Thyroid gland (tissue), 4 donors: ENCODE results near the gene BMPR1B.

Source experiments
- CTCF ChIP-seq, 6 experiments: fragments of 200-600 bp in 3 of 6; fragments of 450-650 bp in 3 of 6; sonication (generic) in 3 of 6; IDR thresholded peaks; one replicate each; pipeline ENCODE4 v1.5.1; 2016 to 2019; ENCODE audit warnings: antibody characterized with exemption in 6 of 6, mild to moderate bottlenecking in 2 of 6, inconsistent platforms in 1 of 6, moderate library complexity in 1 of 6
- POLR2A ChIP-seq, 2 donors: fragments of 450-650 bp; IDR thresholded peaks; one replicate each; pipeline ENCODE4 v1.6.1; 2017; ENCODE audit warnings: antibody characterized with exemption in 2 of 2, mild to moderate bottlenecking in 2 of 2, moderate library complexity in 1 of 2

GRCh38 chr4:95027905-95028618 lies 270.3 kb downstream of the BMPR1B start:
- TF ChIP-seq CTCF (IDR thresholded peaks at IDR 0.05) = no peak
- no peak for TF ChIP-seq POLR2A (IDR thresholded peaks at IDR 0.05)
